NCI-H1417 treated with DMSO at 0.1 percent for 48 hours (cell line): Measurements from ENCODE around the gene JARID2.
"Not testable (repeated sequence)": the region's sequence is repeated elsewhere in the genome, so short reads cannot be mapped to it uniquely, and the experiment has no call there.

Experiments
- DNase-seq: peaks from one replicate; lab custom pipeline; 2025; lab: John Stamatoyannopoulos, UW

Gene JARID2

GRCh38 chr6:15401120-15401519, 155.3 kb downstream of the JARID2 start:
- DNase-seq = no peak

DNA sequence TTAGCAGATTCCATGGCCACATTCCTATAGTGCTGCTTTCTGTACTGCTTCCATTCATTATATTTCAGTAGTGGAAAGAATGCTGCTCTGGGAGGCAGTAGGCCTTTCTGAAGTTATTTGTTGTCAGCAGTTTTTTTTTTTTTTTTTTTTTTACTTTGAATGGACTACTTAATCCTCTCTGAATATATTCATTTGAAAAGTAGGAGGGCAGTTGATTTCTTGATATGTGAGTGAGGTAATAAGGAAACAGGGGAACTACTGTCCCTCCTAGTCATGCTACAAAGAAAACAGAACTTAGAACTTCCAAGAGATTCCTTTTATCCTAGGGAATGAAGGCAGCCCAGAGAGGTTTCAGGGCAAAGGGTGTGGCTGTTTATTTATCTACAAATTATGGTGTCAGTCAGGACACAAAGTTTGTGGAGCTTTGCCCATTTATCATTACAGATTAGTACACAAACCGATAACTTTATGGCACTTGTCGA, 155.9 kb downstream of the JARID2 start:
- no peak for DNase-seq

GRCh38 chr6:15402406-15403045, 156.7 kb downstream of the JARID2 start:
- DNase-seq = no peak

DNA sequence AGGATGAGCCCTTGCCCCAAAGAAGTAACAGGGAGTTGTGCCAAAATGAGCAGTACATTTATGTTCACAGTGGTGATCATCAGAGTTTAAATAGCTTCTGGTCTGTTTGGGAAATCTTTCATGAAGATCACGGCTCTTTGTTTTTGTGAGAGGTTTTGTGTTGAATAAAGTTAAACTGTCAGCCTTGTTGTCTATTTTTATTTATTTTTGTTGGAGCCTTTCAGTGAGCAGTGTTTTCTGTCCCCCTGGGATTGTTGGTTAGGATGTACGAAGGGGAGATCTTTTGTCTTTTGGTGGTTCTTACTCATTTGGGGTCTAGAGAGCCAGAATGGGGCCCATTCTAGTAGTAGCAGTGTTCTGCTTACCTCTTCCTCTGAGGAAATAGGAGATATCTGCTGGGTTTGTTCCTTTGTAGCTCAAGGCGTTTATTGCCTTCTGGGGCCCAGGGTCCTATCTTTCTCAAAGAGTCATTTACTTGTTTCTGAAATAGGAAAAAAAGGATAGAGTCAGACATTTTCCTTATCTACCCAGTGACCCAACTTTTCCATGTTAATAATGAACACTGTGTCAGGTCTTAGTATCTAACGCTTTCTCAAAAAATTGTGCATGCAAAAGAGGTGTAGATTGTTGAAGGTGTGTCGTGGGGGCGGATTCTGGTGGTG, 157.4 kb downstream of the JARID2 start:
- DNase-seq = no peak

- DNase-seq = no peak
These were observed 158.8 kb downstream of the JARID2 start for GRCh38 chr6:15404685-15404980.

DNA sequence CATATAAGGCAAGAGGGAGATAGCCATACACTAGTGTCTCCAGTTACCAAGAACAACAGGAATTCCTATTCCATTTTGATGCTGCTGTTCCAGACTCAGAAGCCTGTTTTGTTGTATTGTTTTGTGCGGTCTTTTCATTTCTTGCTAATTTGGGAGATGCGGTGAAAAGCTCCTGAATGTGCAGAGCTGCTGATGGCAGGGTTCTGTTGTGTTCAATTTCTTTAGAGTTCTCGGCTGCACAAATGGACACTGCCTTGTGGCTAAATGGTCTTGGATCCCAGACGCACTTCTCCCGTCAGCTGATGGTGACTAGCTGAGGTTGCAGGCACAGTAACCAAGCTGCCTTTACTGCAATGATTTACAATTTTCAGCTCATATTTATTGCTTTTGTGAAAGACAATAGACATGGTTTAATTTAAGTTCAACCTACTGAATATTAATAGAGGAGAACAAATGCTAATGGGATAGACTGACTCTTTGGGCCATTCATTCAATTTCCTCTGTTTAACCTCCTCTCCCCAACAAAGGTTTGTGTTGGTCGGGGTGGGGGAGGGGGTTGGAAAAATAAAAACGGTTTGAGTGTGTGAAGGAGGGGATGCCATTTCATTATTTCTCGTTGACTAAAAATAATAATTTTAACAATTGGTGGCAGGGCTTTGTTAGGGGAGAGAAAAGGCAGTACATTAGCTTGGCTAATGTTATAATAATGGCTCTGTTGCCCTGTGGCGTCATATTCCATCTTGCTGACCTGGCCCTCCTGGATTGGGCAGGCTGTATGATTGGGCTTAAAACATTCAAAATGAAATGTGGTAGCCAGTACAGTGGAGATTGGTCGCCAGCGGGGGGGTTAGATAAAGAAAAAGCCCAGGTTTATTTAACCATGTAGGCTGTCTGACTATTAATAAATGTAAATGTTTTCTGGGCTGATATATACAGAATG, 159.5 kb downstream of the JARID2 start:
- no peak for DNase-seq

DNA sequence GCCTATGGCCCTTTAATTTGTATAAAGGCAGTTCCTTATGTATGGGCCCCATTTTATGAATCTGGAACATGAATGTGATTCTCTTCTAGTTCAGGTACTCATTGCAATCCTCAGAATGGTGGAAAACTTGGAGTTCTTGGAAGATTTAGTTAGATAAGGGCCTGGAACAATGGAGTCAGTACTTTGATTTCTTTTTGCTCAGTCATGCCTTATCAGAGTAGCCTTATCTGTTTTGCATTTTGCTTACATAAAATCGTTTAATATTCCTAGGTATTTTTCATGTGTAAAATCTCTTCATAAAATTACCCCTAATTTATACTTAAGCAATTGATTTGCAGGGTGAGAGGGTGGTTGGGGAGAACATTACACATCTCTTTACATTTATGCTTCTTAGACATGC, 160.6 kb downstream of the JARID2 start:
- DNase-seq = no peak

DNA sequence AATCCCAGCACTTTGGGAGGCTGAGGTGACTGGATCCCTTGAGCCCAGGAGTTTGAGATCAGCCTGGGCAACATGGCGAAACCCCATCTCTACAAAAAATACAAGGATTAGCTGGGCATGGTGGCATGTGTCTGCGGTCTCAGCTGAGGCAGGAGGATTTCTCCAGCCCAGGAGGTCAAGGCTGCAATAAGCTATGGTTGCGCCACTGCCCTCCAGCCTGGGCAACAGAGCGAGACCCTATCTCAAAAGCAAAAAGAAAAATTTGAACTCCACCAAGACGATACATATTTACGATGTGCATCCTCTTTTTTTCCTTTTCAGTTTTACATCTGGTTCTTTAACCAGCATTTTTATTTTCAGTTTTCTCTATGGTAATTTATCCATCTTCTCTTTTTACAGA, 162.1 kb downstream of the JARID2 start:
- no peak for DNase-seq

- no peak for DNase-seq
These were observed 162.9 kb downstream of the JARID2 start for GRCh38 chr6:15408758-15409157.

- DNase-seq = no peak
These were observed 163.6 kb downstream of the JARID2 start for GRCh38 chr6:15409301-15410125.

DNA sequence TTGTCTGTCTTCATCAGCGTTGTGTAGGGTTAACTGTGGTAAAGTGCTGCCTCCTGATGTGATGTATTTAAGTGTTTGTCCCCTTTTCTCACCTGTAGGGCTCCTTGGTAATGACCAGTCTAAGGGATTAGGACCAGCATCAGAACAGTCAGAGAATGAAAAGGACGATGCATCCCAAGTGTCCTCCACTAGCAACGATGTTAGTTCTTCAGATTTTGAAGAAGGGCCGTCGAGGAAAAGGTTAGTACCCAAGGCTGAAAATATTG, 164.2 kb downstream of the JARID2 start:
- no peak for DNase-seq

- no peak for DNase-seq
These were observed 164.9 kb downstream of the JARID2 start for GRCh38 chr6:15410752-15411151.

- DNase-seq = no peak
These were observed 165.9 kb downstream of the JARID2 start for GRCh38 chr6:15411766-15412165.

GRCh38 chr6:15412767-15413166, 166.9 kb downstream of the JARID2 start:
- DNase-seq = no peak

GRCh38 chr6:15413466-15414234, 167.8 kb downstream of the JARID2 start:
- no peak for DNase-seq

DNA sequence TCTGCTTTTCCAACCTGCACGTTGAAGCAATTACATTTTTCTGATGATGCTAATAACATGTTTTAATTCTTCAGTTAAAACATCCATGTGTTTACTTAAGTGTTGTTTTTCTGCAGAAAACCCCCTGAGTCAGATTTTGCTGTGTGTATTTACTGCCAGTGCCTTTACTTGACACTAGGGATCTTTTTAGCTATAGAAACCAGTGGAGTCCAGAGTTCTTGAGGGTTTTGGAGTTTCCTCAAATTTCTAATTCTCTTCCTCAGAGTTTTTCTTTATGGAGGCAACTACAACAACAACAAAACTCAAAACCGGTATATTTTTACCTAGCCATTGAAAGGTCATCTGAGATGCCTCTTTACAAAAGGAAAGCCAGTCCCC, 168.4 kb downstream of the JARID2 start:
- no peak for DNase-seq

DNA sequence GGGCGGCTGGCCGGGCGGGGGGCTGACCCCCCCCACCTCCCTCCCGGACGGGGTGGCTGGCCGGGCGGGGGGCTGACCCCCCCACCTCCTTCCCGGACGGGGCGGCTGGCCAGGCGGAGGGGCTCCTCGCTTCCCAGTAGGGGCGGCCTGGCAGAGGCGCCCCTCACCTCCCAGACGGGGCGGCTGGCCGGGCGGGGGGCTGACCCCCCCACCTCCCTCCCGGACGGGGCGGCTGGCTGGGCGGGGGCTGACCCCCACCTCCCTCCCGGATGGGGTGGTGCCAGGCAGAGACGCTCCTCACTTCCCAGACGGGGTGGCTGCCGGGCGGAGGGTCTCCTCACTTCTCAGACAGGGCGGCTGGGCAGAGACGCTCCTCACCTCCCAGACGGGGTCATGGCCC, 169.8 kb downstream of the JARID2 start:
- not testable (repeated sequence) for DNase-seq

GRCh38 chr6:15416932-15417509, 171.2 kb downstream of the JARID2 start:
- DNase-seq = no peak

GRCh38 chr6:15417811-15418210, 171.9 kb downstream of the JARID2 start:
- no peak for DNase-seq

DNA sequence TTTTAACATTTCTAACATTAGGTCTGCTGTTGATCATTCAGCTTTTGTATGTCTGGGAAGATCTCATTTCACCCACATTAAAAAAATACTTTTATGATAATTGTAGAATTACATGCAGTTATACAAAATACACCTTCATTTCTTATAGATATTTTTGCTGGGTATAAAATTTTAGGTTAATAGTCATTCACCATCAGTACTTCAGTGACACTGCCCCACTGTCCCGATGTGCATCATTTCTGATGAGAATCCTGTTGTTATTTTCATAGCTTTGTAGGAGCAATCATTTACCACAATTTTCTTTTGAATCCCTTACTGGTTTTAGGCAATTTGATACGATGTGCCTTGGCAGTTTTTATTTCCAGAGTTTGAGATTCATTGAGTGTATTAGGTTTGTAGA, 173.6 kb downstream of the JARID2 start:
- no peak for DNase-seq

- no peak for DNase-seq
These were observed 175.1 kb downstream of the JARID2 start for GRCh38 chr6:15420959-15421438.
